GM12878 (cell line): ENCODE measurements around the gene C1orf198. TPM values are rescaled to one million over a fixed set of nuclear protein-coding genes. Genes with fewer than 3 reads are reported as not detected.

Experiments used
- ATAC-seq: fragments of 200-7000 bp; cut with Tn5 transposase; 3 replicates; pipeline ENCODE4 v1.9.1; 2020; ENCODE audit warnings: mild to moderate bottlenecking, moderate library complexity
- BruUV-seq: library from RNA; stranded (reverse); fragments of 400-500 nt; replicated peaks from 2 replicates; lab custom pipeline; 2021; lab: Mats Ljungman, UMichigan
- CTCF ChIA-PET: fragments of 300-600 bp; sonication (Branson Sonifier 250); formaldehyde crosslinking; extraction: SDS; loops from one replicate; lab custom pipeline; 2021; ENCODE audit warnings: inconsistent platforms; lab: Yijun Ruan, JAX
- POLR2A ChIA-PET: fragments of 350-600 bp; formaldehyde crosslinking; extraction: SDS; loops from one replicate; lab custom pipeline; 2021; ENCODE audit warnings: inconsistent platforms; lab: Charles Lee
- RAD21 ChIA-PET: fragments of 300-600 bp; sonication (Branson Sonifier 250); formaldehyde crosslinking; loops from one replicate; lab custom pipeline; 2023; ENCODE audit warnings: antibody characterized with exemption; ENCODE audit not compliant: unreplicated experiment; lab: Charles Lee
- SMC1A ChIA-PET: fragments of 300-600 bp; sonication (Branson Sonifier 250); formaldehyde crosslinking; loops from one replicate; lab custom pipeline; 2023; ENCODE audit not compliant: unreplicated experiment, uncharacterized antibody; lab: Charles Lee
- DNase-seq: peaks from one replicate; pipeline ENCODE4 v3.0.0-alpha.2; 2011; ENCODE audit warnings: low read depth, low spot score
- FAIRE-seq: peaks from 3 replicates; lab custom pipeline; 2011; peaks lifted over from hg19 to GRCh38; lab: Jason Lieb, UNC
- H2AFZ ChIP-seq: 2 replicates; pipeline ENCODE4 v1.6.0; 2011; ENCODE audit warnings: low read depth, low read length, control low read depth; ENCODE audit not compliant: control insufficient read depth
- H3K27ac ChIP-seq: 2 replicates; pipeline ENCODE4 v1.5.1; 2011; ENCODE audit warnings: control low read depth; ENCODE audit not compliant: control insufficient read depth, insufficient read depth
- H3K27me3 ChIP-seq, 2 experiments: replicated peaks in 1 of 2; 2 replicates each; pipeline versions ENCODE4 v1.6.0 to v1.6.1; 2011; ENCODE audit warnings: low read length in 1 of 2; ENCODE audit not compliant: control insufficient read depth in 2 of 2, insufficient read depth in 2 of 2
- H3K36me3 ChIP-seq, 2 experiments: 2 replicates each; pipeline ENCODE4 v1.5.1; 2011; ENCODE audit warnings: low read length in 1 of 2; ENCODE audit not compliant: control insufficient read depth in 2 of 2, insufficient read depth in 2 of 2
- H3K4me1 ChIP-seq: 2 replicates; pipeline ENCODE4 v1.6.1; 2011; ENCODE audit warnings: mild to moderate bottlenecking, low read length, moderate library complexity, mixed read lengths; ENCODE audit not compliant: control insufficient read depth, insufficient read depth
- H3K4me2 ChIP-seq: 2 replicates; pipeline ENCODE4 v1.6.0; 2011; ENCODE audit warnings: control low read depth; ENCODE audit not compliant: control insufficient read depth, insufficient read depth
- H3K4me3 ChIP-seq: fragments of 200-600 bp; sonication (generic); 2 replicates; pipeline ENCODE4 v1.5.1; 2016
- H3K79me2 ChIP-seq: 2 replicates; pipeline ENCODE4 v1.6.0; 2011; ENCODE audit warnings: low read length; ENCODE audit not compliant: control insufficient read depth, insufficient read depth
- H3K9ac ChIP-seq: 2 replicates; pipeline ENCODE4 v1.8.0; 2011; ENCODE audit warnings: low read length, control low read depth, mixed read lengths; ENCODE audit not compliant: control insufficient read depth, insufficient read depth
- H3K9me3 ChIP-seq: replicated peaks from 3 replicates; pipeline ENCODE4 v1.5.1; 2011; ENCODE audit warnings: mild to moderate bottlenecking, low read length; ENCODE audit not compliant: control insufficient read depth, insufficient read depth
- H4K20me1 ChIP-seq: 2 replicates; pipeline ENCODE4 v1.6.0; 2011; ENCODE audit not compliant: control insufficient read depth, insufficient read depth
- ASH2L ChIP-seq: fragments of 300-600, 200-600 bp; sonication (generic); IDR thresholded peaks from 2 replicates; pipeline ENCODE4 v1.6.1; 2017; ENCODE audit warnings: low read depth, mild to moderate bottlenecking, borderline replicate concordance
- BACH1 ChIP-seq: fragments of 450-650 bp; IDR thresholded peaks from 2 replicates; pipeline ENCODE4 v1.6.1; 2017; ENCODE audit warnings: mild to moderate bottlenecking, borderline replicate concordance
- BCLAF1 ChIP-seq: fragments of 450-650 bp; IDR thresholded peaks from 2 replicates; pipeline ENCODE4 v1.6.1; 2017; ENCODE audit warnings: antibody characterized with exemption, mild to moderate bottlenecking, moderate library complexity
- CREM ChIP-seq: IDR thresholded peaks from 2 replicates; pipeline ENCODE4 v1.6.1; 2014; ENCODE audit warnings: antibody characterized with exemption, low read depth
- EED ChIP-seq: sonication (generic); IDR thresholded peaks from 2 replicates; pipeline ENCODE4 v1.6.1; 2016; ENCODE audit warnings: antibody characterized with exemption, low read depth
- MXI1 ChIP-seq: fragments of 150-350 bp; IDR thresholded peaks from 2 replicates; pipeline ENCODE4 v1.6.1; 2011; ENCODE audit warnings: low read depth, mild to moderate bottlenecking, inconsistent platforms, low read length, improper control_type of control experiment
- RB1 ChIP-seq: fragments of 450-650 bp; formaldehyde crosslinking; IDR thresholded peaks from 2 replicates; pipeline ENCODE4 v1.6.1; 2017; ENCODE audit warnings: mild to moderate bottlenecking, borderline replicate concordance
- RCOR1 ChIP-seq: conservative IDR thresholded peaks from 2 replicates; pipeline ENCODE4 v1.6.1; 2012; ENCODE audit warnings: low read depth, low read length, improper control_type of control experiment
- SMC3 ChIP-seq: IDR thresholded peaks from 2 replicates; pipeline ENCODE4 v1.6.1; 2011; ENCODE audit warnings: low read length, improper control_type of control experiment, borderline replicate concordance
- YBX1 ChIP-seq: fragments of 450-650 bp; IDR thresholded peaks from 2 replicates; pipeline ENCODE4 v1.6.1; 2016; ENCODE audit warnings: antibody characterized with exemption
- WGBS: methylation state at CpG from one replicate; pipeline ENCODE4 v1.1.6; 2016; ENCODE audit warnings: low lambda C conversion rate; ENCODE audit not compliant: insufficient replicate concordance, insufficient coverage; ENCODE audit errors: missing lambda C conversion rate; 5-methylcytosine and 5-hydroxymethylcytosine counted together
- in situ Hi-C: fragments of 300-500 bp; cut with MboI; formaldehyde crosslinking; loops from 9 replicates; pipeline ENCODE4 v1.14.3; 2018; ENCODE audit warnings: mixed read lengths
- intact Hi-C: fragments of 100-400 bp; cut with micrococcal nuclease; formaldehyde crosslinking; loops from one replicate; pipeline ENCODE4 v1.14.2; 2022; ENCODE audit not compliant: unreplicated experiment
- polyA plus RNA-seq, 11 experiments: library from polyadenylated mRNA; depleted of rRNA in 4 of 11; unstranded in 6 of 11; stranded (reverse) in 5 of 11; fragments of >200 nt; fragmentation: Nextera tagmentation in 4 of 11; fragmentation: Illumina TruSeq in 1 of 11; extraction: Ambion mirVana in 4 of 11; extraction: Trizol in 1 of 11; gene quantifications; 1 replicate in 1 of 11; 2 replicates in 10 of 11; pipeline versions ENCODE4 v1.2.1 to v1.2.3, GENCODE V29; 2011 to 2016; ENCODE audit warnings: inconsistent platforms in 2 of 11, missing spikeins in 2 of 11, low read depth in 1 of 11
- total RNA-seq, 4 experiments: library from RNA; depleted of rRNA in 3 of 4; stranded (reverse); fragments of >200 nt in 3 of 4; fragmentation: Illumina TruSeq in 1 of 4; extraction: Trizol in 1 of 4; gene quantifications; 2 replicates each; pipeline versions ENCODE4 v1.2.1 to v1.2.3, GENCODE V29; 2013 to 2021

The C1orf198 gene
- total and polyA plus RNA-seq, 10 of the 15 experiments (the other 5 are each of a cell fraction or from before 2014, with no cell fraction given): 0.16 to 2.8 (median 1.1) TPM

- TF ChIP-seq MXI1: no peak
- TF ChIP-seq BCLAF1: no peak
Measured at GRCh38 chr1:230804396-230804795, 63.9 kb downstream of the C1orf198 start (continued).

GRCh38 chr1:230800891-230801840 lies 67.2 kb downstream of the C1orf198 start:
- SMC1A ChIA-PET: no interaction called here
- POLR2A ChIA-PET: interaction anchor here (0.6 kb wide), 1 partner anchor 271 kb away, joined by 3 read pairs; no protein-coding TSS in a partner anchor
- RAD21 ChIA-PET: no interaction called here
- no peak overlapping the region for H3K4me2 ChIP-seq
- intact Hi-C loops (no loop called here), in situ Hi-C loops (no loop called here)
- H3K4me1 ChIP-seq: no peaks in the 10 kb centered on the region
- no peak overlapping the region for H3K4me3 ChIP-seq
- no peak overlapping the region for H2AFZ ChIP-seq
- H3K36me3 ChIP-seq: no peaks in the 10 kb centered on the region
- H3K79me2 ChIP-seq: no peaks in the 10 kb centered on the region
- no TSS peak for BruUV-seq
- no peak for DNase-seq
- no peaks in the 10 kb centered on the region; a peak in 1 of 4 replicates for H3K27me3 ChIP-seq
- 18% methylated on average over 9 of the region's 9 CpGs for WGBS
- FAIRE-seq: no peak
- H3K9me3 ChIP-seq: no peaks in the 10 kb centered on the region
- TF ChIP-seq EED (no peak), CREM (no peak), SMC3 (no peak), YBX1 (no peak), RCOR1 (no peak), BACH1 (no peak), ASH2L (no peak), RB1 (no peak)
- H3K9ac ChIP-seq: no peak overlapping the region
- CTCF ChIA-PET: interaction anchor here (0.6 kb wide), 1 partner anchor 1151 kb away, joined by 3 read pairs; no protein-coding TSS in a partner anchor
- no peak overlapping the region for H3K27ac ChIP-seq
- ATAC-seq: no peak
- no peaks in the 10 kb centered on the region for H4K20me1 ChIP-seq
